ENCODE results near the gene DDX47. TPM values are rescaled to one million over a fixed set of nuclear protein-coding genes. Genes with fewer than 3 reads are reported as not detected.
"Not testable (repeated sequence)": the region's sequence is repeated elsewhere in the genome, so short reads cannot be mapped to it uniquely, and the experiment has no call there.

The DDX47 gene
- total RNA-seq, 1 donor from 2014 or later, result 25.5 TPM

- DNase-seq (ENCODE audit: low spot score), result no peak
- intact Hi-C loops (cut with DNase I), result loop anchor here (10.0 kb wide), 2 partner anchors 177 to 387 kb away; no protein-coding TSS in a partner anchor
Observed at GRCh38 chr12:12817616-12818015, 4.5 kb downstream of the DDX47 start.

- intact Hi-C loops (cut with DNase I), result loop anchor here (10.0 kb wide), 2 partner anchors 176 to 386 kb away; no protein-coding TSS in a partner anchor
- no peak for DNase-seq (ENCODE audit: low spot score)
Observed at GRCh38 chr12:12818701-12819100, 5.6 kb downstream of the DDX47 start.

- intact Hi-C loops (cut with DNase I), result loop anchor here (10.0 kb wide), 2 partner anchors 176 to 386 kb away; no protein-coding TSS in a partner anchor
Observed at GRCh38 chr12:12819221-12819620, 6.1 kb downstream of the DDX47 start.

DNA sequence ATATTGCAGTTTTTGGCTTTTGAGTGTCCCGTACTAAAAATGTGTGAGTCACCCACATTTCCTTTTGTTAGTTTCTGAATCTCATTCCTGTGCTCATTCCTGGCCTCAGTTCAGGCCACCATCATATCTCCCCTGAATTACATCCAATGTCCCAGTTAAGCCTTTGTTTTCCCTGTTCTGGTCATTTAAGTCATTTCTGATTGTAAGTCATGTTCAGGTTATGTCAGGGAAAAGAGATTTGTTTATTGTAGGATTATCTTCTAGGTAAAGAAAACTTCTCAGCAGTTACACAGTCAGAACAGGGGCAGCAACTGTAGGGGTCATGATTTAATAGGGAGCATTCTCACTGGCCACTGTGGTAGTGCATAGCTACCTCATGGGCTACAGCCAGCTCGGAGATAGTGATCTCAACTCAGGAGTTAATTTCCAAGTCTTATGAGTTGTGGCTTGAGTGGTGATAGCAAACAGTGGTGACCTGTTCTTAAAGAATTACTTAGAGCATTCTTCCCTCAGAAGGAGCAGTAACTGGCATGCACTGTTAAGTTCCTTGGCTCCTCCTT lies 6.7 kb downstream of the DDX47 start:
- intact Hi-C loops (cut with DNase I), result loop anchor here (10.0 kb wide), 2 partner anchors 175 to 385 kb away; no protein-coding TSS in a partner anchor
- no peak for DNase-seq (ENCODE audit: low spot score)

More at GRCh38 chr12:12819221-12819620, 6.1 kb downstream of the DDX47 start:
- no peak for DNase-seq (ENCODE audit: low spot score)

DNA sequence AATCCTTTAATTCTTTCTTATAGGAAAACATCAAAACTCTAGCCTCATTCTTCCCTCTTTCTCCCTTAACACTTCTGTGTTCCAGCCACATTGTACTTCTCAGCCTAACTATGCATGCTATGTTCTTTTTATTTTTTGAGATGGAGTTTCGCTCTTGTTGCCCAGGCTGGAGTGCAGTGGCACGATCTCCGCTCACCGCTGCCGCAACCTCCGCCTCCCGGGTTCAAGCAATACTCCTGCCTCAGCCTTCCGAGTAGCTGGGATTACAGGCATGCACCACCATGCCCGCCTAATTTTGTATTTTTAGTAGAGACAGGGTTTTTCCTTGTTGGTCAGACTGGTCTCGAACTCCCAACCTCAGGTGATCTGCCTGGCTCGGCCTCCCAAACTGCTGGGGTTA lies 7.2 kb downstream of the DDX47 start:
- intact Hi-C loops (cut with DNase I); DNase-seq (ENCODE audit: low spot score): not testable (repeated sequence)

DNA sequence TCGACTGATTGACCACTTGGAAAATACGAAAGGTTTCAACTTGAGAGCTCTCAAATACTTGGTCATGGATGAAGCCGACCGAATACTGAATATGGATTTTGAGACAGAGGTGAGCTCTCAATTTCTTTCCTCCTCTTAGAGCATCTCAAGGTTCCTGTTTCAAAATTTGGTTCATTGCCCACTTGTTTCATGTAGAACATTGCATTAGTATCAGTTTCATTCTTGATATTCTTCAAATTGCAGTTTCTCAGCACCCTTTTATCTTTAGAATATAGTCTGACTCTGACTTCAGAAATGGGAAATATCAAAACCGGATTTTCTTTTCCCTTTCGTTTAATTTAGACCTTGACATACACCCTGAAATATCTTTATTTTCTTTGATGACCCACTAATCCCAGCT lies 8.8 kb downstream of the DDX47 start:
- DNase-seq (ENCODE audit: low spot score), result no peak
- intact Hi-C loops (cut with DNase I), result no loop called here

DNA sequence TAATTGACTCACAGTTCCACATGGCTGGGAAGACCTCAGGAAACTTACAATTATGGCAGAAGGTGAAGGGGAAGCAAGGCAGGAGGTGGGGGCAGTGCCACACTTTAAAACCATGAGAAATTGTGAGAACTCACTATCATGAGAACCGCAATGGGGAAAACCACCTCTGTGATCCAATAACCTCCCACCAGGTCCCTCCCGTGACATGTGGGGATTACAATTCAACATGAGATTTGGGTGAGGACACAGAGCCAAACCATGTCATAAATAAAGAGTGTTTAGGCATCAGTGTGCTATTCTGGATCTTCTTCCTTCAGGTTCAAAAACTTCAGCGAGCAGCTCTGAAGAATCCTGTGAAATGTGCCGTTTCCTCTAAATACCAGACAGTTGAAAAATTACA lies 9.7 kb downstream of the DDX47 start:
- intact Hi-C loops (cut with DNase I), result no loop called here
- DNase-seq (ENCODE audit: low spot score), result no peak

DNA sequence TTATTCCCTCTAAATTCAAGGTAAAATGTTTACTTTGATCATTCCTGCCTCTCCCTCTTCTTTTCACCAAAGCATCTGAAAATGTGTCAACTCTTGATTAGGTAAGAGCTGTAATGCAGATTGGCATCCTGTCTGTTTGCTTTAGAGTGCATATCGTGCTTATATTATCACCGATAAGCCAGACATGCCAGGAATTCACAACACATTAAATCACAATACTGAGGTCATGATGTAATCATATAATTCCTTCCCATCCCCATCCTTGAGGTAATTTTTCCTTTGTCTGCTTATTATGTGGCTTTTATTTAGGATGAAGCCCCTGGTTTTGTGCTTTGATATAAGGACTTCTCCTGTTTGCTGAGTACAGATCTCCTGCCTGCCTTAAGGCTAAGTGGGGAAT lies 10.2 kb downstream of the DDX47 start:
- intact Hi-C loops (cut with DNase I), result no loop called here
- DNase-seq (ENCODE audit: low spot score), result no peak

- DNase-seq (ENCODE audit: low spot score), result no peak
- intact Hi-C loops (cut with DNase I), result no loop called here
Observed at GRCh38 chr12:12823811-12824210, 10.7 kb downstream of the DDX47 start.

DNA sequence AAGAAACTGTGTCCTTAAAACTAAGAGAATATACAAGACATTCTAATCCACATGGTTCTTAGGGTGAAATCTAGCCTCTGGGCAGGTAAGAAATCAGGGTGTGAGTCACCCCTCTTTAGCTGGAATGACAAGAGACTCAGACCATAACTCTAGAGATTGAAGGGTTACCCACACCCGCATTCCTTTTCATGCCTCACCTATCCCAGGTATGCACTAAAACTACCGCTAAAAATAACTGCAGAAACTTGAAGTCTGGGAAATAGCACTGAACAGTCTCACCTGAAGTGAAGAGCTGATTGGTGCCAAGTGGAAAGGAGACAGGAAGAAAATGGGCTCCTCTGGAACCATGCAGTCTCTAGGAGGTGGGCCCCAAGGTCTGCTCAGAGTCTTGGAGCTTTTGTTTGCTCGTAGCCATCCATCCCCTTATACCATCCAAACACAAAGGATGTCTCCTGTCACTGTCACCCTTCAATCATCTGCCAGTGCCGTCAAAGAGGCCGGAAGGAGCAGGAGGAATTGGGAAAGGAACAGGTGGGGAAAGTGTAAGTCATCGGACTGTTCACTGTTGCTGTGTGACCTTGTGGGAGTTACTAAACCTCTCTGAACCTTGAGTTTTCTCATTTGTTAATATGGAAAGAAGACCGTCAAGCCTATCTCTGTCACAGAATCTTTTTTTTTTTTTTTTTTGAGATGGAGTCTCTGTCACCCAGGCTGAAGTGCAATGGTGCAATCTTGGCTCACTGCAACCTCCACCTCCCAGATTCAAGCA lies 22.4 kb downstream of the DDX47 start:
- intact Hi-C loops (cut with DNase I), result no loop called here

GRCh38 chr12:12836571-12836970 lies 23.4 kb downstream of the DDX47 start:
- no peak for DNase-seq (ENCODE audit: low spot score)
- intact Hi-C loops (cut with DNase I), result no loop called here

More for the DNA sequence above, 22.4 kb downstream of the DDX47 start:
- no peak for DNase-seq (ENCODE audit: low spot score)

DNA sequence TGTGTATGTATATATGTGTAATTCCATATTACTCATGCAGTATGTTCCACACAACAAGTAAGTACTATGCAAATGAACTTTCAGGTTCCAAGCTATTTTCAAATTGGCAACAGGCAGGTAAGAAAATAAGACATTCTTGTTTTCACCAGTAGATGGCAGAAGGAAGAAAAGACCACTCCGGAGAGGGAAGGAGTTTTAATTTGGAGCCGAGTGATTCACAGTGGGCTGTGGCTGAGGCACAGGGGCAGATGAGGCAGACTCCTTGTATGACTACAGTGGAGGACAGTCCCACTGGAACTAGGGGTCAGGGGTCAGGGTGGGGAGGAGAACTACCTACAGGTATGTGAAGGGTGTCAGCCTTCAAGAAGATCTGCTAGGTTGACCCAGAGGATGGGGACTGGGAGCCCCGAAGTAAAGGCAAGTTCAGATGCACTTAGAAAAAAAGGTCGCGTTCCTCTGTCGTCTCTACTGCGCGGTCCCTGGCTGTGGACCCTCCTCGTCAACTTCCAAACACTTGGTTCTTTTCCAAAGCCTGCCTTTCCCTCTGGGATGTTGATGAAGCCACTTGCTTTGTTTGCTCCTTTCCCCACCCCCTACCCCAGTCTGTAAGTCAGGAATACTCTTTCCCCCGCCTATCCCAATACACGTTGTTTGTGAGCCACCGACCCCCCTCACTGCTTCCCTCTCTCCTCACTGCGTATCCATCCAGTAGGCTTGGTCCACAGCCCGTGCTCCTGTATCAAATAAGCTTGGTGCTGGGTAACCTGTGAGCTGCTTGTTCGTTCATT lies 24.1 kb downstream of the DDX47 start:
- no peak for DNase-seq (ENCODE audit: low spot score)
- intact Hi-C loops (cut with DNase I), result no loop called here

- intact Hi-C loops (cut with DNase I), result no loop called here
- no peak for DNase-seq (ENCODE audit: low spot score)
Observed at GRCh38 chr12:12837813-12838153, 24.6 kb downstream of the DDX47 start.

GRCh38 chr12:12839003-12839395 lies 25.9 kb downstream of the DDX47 start:
- intact Hi-C loops (cut with DNase I), result no loop called here

DNA sequence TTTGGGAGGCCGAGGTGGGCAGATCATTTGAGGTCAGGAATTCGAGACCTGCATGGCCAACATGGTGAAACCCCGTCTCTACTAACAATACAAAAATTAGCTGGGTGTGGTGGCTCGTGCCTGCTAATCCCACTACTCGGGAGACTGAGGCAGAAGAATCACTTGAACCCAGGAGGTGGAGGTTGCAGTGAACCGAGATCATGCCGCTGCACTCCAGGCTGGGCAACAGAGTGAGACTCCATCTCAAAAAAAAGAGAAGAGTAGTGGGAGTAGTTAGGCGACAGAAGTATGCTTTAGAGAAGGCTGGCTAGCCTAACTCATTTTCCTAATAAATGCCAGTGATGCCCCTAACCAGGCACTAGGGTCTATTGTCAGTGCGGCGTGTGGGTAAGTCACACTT lies 26.3 kb downstream of the DDX47 start:
- intact Hi-C loops (cut with DNase I); DNase-seq (ENCODE audit: low spot score): not testable (repeated sequence)

More at GRCh38 chr12:12839003-12839395, 25.9 kb downstream of the DDX47 start:
- no peak for DNase-seq (ENCODE audit: low spot score)

- no peak for DNase-seq (ENCODE audit: low spot score)
- intact Hi-C loops (cut with DNase I), result no loop called here
Observed at GRCh38 chr12:12839873-12840579, 26.9 kb downstream of the DDX47 start.

DNA sequence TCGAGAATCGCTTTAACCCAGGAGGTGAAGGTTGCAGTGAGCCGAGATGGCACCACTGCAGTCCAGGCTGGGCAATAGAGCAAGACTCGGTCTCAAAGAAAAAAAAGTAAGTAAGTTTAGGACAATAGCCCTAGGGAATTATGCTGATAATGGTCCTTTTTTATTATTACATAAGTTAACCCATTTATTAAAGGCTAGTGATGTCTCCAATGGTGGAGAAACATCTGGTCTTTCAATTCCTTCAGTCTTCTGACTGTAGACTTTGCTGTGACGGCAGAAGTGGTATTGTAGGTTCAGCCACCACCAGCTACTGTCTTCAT lies 27.4 kb downstream of the DDX47 start:
- no peak for DNase-seq (ENCODE audit: low spot score)
- intact Hi-C loops (cut with DNase I), result no loop called here

GRCh38 chr12:12841428-12841827 lies 28.3 kb downstream of the DDX47 start:
- DNase-seq (ENCODE audit: low spot score); intact Hi-C loops (cut with DNase I): not testable (repeated sequence)

GRCh38 chr12:12845794-12846243 lies 32.7 kb downstream of the DDX47 start:
- intact Hi-C loops (cut with DNase I), result no loop called here
- DNase-seq (ENCODE audit: low spot score), result no peak

GRCh38 chr12:12846780-12847179 lies 33.6 kb downstream of the DDX47 start:
- intact Hi-C loops (cut with DNase I); DNase-seq (ENCODE audit: low spot score): not testable (repeated sequence)
